Stimulated activated CD8-positive, alpha-beta memory T cell treated with anti-CD3 and anti-CD28 coated beads, Interleukin-2, amount 100 ng/mL, for 1 hour (primary cell): ENCODE measurements around the gene MAPK10.
"Not testable (repeated sequence)": the region's sequence is repeated elsewhere in the genome, so short reads cannot be mapped to it uniquely, and the experiment has no call there.

ENCODE experiments used
- DNase-seq, 2 donors: peaks; one replicate each; pipeline ENCODE4 v3.0.0-alpha.2; 2020; ENCODE audit warnings: low read depth in 2 of 2

The MAPK10 gene

GRCh38 chr4:86036736-86037135, 323.1 kb downstream of the MAPK10 start:
- DNase-seq: no peak

- no peak for DNase-seq
Measured at GRCh38 chr4:86035688-86036087, 324.2 kb downstream of the MAPK10 start.

- DNase-seq: no peak
Measured at GRCh38 chr4:86034616-86035015, 325.2 kb downstream of the MAPK10 start.

- DNase-seq: no peak
Measured at GRCh38 chr4:86033171-86033570, 326.7 kb downstream of the MAPK10 start.

- DNase-seq: no peak
Measured at GRCh38 chr4:86032476-86033022, 327.3 kb downstream of the MAPK10 start.

- DNase-seq: no peak
Measured at GRCh38 chr4:86031927-86032326, 327.9 kb downstream of the MAPK10 start.

- no peak for DNase-seq
Measured at GRCh38 chr4:86026720-86027119, 333.1 kb downstream of the MAPK10 start.

- DNase-seq: not testable (repeated sequence)
Measured at GRCh38 chr4:86021671-86022070, 338.2 kb downstream of the MAPK10 start.

- no peak for DNase-seq
Measured at GRCh38 chr4:86019906-86020305, 339.9 kb downstream of the MAPK10 start.

- DNase-seq: no peak
Measured at GRCh38 chr4:86019362-86019761, 340.5 kb downstream of the MAPK10 start.

GRCh38 chr4:86015412-86016350, 344.2 kb downstream of the MAPK10 start:
- no peak for DNase-seq

GRCh38 chr4:86014599-86014998, 345.3 kb downstream of the MAPK10 start:
- no peak for DNase-seq

GRCh38 chr4:86013621-86014020, 346.2 kb downstream of the MAPK10 start:
- no peak for DNase-seq

GRCh38 chr4:86011117-86011516, 348.7 kb downstream of the MAPK10 start:
- DNase-seq: no peak

GRCh38 chr4:86007042-86007441, 352.8 kb downstream of the MAPK10 start:
- DNase-seq: no peak

GRCh38 chr4:86006057-86006456, 353.8 kb downstream of the MAPK10 start:
- no peak for DNase-seq

- DNase-seq: no peak
Measured at GRCh38 chr4:86004030-86004429, 355.8 kb downstream of the MAPK10 start.

- no peak for DNase-seq
Measured at GRCh38 chr4:86001591-86001990, 358.3 kb downstream of the MAPK10 start.

GRCh38 chr4:85995361-85995760, 364.5 kb downstream of the MAPK10 start:
- no peak for DNase-seq

- no peak for DNase-seq
Measured at GRCh38 chr4:85994576-85994975, 365.3 kb downstream of the MAPK10 start.

- no peak for DNase-seq
Measured at GRCh38 chr4:85993641-85994040, 366.2 kb downstream of the MAPK10 start.

GRCh38 chr4:85986266-85986665, 373.6 kb downstream of the MAPK10 start:
- DNase-seq: no peak

- DNase-seq: no peak
Measured at GRCh38 chr4:85979276-85979675, 380.6 kb downstream of the MAPK10 start.
